PC-9 (cell line): ENCODE results near the gene NELL1. TPM values are rescaled to one million over a fixed set of nuclear protein-coding genes. Genes with fewer than 3 reads are reported as not detected.

Experiments
- BruUV-seq: library from RNA; stranded (reverse); fragments of 400-500 nt; replicated peaks from 2 replicates; lab custom pipeline; 2021; lab: Mats Ljungman, UMichigan
- CTCF ChIA-PET: fragments of 300-600 bp; sonication (Branson Sonifier 250); formaldehyde crosslinking; loops from one replicate; lab custom pipeline; 2022; ENCODE audit warnings: antibody characterized with exemption; lab: Charles Lee
- POLR2A ChIA-PET: fragments of 300-600 bp; sonication (Branson Sonifier 250); formaldehyde crosslinking; loops from one replicate; lab custom pipeline; 2022; ENCODE audit warnings: antibody characterized with exemption; ENCODE audit not compliant: unreplicated experiment; lab: Charles Lee
- DNase-seq, 2 experiments: peaks; one replicate each; pipeline versions ENCODE4 v3.0.0 to v3.0.0-alpha.2; 2015 to 2022; ENCODE audit warnings: mixed read lengths in 1 of 2
- H2AFZ ChIP-seq: fragments of 200-600 bp; sonication (generic); 2 replicates; pipeline ENCODE4 v1.8.1; 2017; ENCODE audit warnings: antibody characterized with exemption
- H3F3A ChIP-seq: fragments of 200-600 bp; sonication (generic); 2 replicates; pipeline ENCODE4 v1.8.1; 2017; ENCODE audit warnings: antibody characterized with exemption, mild to moderate bottlenecking, low read depth; ENCODE audit not compliant: insufficient read depth
- H3K27ac ChIP-seq: fragments of 200-600 bp; sonication (generic); 2 replicates; pipeline ENCODE4 v1.6.1; 2016; ENCODE audit warnings: mixed run types
- H3K27me3 ChIP-seq: fragments of 200-600 bp; sonication (generic); 2 replicates; pipeline ENCODE4 v1.6.1; 2016; ENCODE audit warnings: low read depth, mixed run types; ENCODE audit not compliant: insufficient read depth
- H3K36me3 ChIP-seq: fragments of 200-600 bp; sonication (generic); 2 replicates; pipeline ENCODE4 v1.6.1; 2016; ENCODE audit warnings: low read depth, mixed run types
- H3K4me1 ChIP-seq: fragments of 200-600 bp; sonication (generic); replicated peaks from 2 replicates; pipeline ENCODE4 v1.6.1; 2016; ENCODE audit warnings: mixed run types; ENCODE audit not compliant: insufficient read depth
- H3K4me2 ChIP-seq: fragments of 200-600 bp; sonication (generic); 2 replicates; pipeline ENCODE4 v1.6.1; 2017; ENCODE audit warnings: mixed run types
- H3K4me3 ChIP-seq: fragments of 200-600 bp; sonication (generic); 2 replicates; pipeline ENCODE4 v1.6.1; 2016; ENCODE audit warnings: mixed run types
- H3K79me2 ChIP-seq: fragments of 200-600 bp; sonication (generic); 2 replicates; pipeline ENCODE4 v1.6.1; 2017; ENCODE audit warnings: low read depth, mixed run types
- H3K9me2 ChIP-seq: fragments of 200-600 bp; sonication (generic); 2 replicates; pipeline ENCODE4 v1.8.1; 2017; ENCODE audit warnings: mild to moderate bottlenecking; ENCODE audit not compliant: insufficient read depth
- H3K9me3 ChIP-seq: fragments of 200-600 bp; sonication (generic); 2 replicates; pipeline ENCODE4 v1.8.1; 2016; ENCODE audit warnings: low read depth; ENCODE audit not compliant: insufficient read depth
- H4K20me1 ChIP-seq: fragments of 200-600 bp; sonication (generic); 2 replicates; pipeline ENCODE4 v1.8.1; 2017; ENCODE audit not compliant: insufficient read depth
- CTCF ChIP-seq: fragments of 200-600 bp; sonication (generic); conservative IDR thresholded peaks from 2 replicates; pipeline ENCODE4 v1.6.1; 2017; ENCODE audit warnings: mixed run types, antibody characterized with exemption, mild to moderate bottlenecking, moderate library complexity
- EZH2 ChIP-seq: fragments of 200-600 bp; sonication (generic); IDR thresholded peaks from 2 replicates; pipeline ENCODE4 v1.8.0; 2017; ENCODE audit warnings: antibody characterized with exemption, low read depth
- intact Hi-C: fragments of 100-400 bp; cut with micrococcal nuclease; formaldehyde crosslinking; loops from one replicate; pipeline ENCODE4 v1.10.0; 2022; ENCODE audit not compliant: unreplicated experiment
- total RNA-seq: library from RNA; stranded (reverse); gene quantifications from 2 replicates; pipeline ENCODE4 v1.2.3, GENCODE V29; 2021

The NELL1 gene
- total RNA-seq, 1 experiment from 2014 or later: not detected

- H3K27me3 ChIP-seq: no peaks in the 10 kb centered on the region
- H3K4me3 ChIP-seq: no peak overlapping the region
- no peaks in the 10 kb centered on the region for H3K4me1 ChIP-seq
- no peaks in the 10 kb centered on the region for H3K79me2 ChIP-seq
- no peaks in the 10 kb centered on the region for H3K9me3 ChIP-seq
- ChIA-PET POLR2A (no interaction called here), CTCF (no interaction called here)
- H3K36me3 ChIP-seq: no peaks in the 10 kb centered on the region
- H3F3A ChIP-seq: no peaks in the 10 kb centered on the region
- H4K20me1 ChIP-seq: no peaks in the 10 kb centered on the region
- no peak overlapping the region for H2AFZ ChIP-seq
- no TSS peak for BruUV-seq
- DNase-seq: no peak
- H3K9me2 ChIP-seq: no peaks in the 10 kb centered on the region; the same call in 1 of the 2 replicates
- no peak overlapping the region for H3K27ac ChIP-seq
- H3K4me2 ChIP-seq: no peak overlapping the region
- no peak for TF ChIP-seq CTCF
- no peak for TF ChIP-seq EZH2
- intact Hi-C loops: no loop called here
These were observed 7.5 kb upstream of the NELL1 start for GRCh38 chr11:20661850-20662249.

GRCh38 chr11:20668131-20668809 is 1.1 kb upstream of the NELL1 start:
- CTCF ChIA-PET: no interaction called here
- Histone ChIP-seq H3K4me3 (no peak overlapping the region), H3K79me2 (no peaks in the 10 kb centered on the region), H3K4me1 (no peaks in the 10 kb centered on the region), H3K9me2 (no peaks in the 10 kb centered on the region), H3K27ac (no peak overlapping the region), H4K20me1 (no peaks in the 10 kb centered on the region), H3K9me3 (no peaks in the 10 kb centered on the region), H3K36me3 (no peaks in the 10 kb centered on the region), H3F3A (no peaks in the 10 kb centered on the region), H3K27me3 (no peaks in the 10 kb centered on the region), H3K4me2 (no peak overlapping the region), H2AFZ (no peak overlapping the region)
- no peak for TF ChIP-seq EZH2
- no peak for TF ChIP-seq CTCF
- no TSS peak for BruUV-seq
- intact Hi-C loops: no loop called here
- no peak for DNase-seq
- POLR2A ChIA-PET: no interaction called here

- no peak overlapping the region for H2AFZ ChIP-seq
- H3K4me1 ChIP-seq: no peaks in the 10 kb centered on the region
- H3K4me2 ChIP-seq: no peak overlapping the region
- POLR2A ChIA-PET: no interaction called here
- TF ChIP-seq CTCF: no peak
- H3K9me2 ChIP-seq: no peaks in the 10 kb centered on the region
- no peaks in the 10 kb centered on the region for H3K36me3 ChIP-seq
- intact Hi-C loops: no loop called here
- no peak for DNase-seq
- BruUV-seq: no TSS peak
- no peaks in the 10 kb centered on the region for H3K79me2 ChIP-seq
- no peaks in the 10 kb centered on the region for H3K9me3 ChIP-seq
- H3F3A ChIP-seq: no peaks in the 10 kb centered on the region
- no peak overlapping the region for H3K27ac ChIP-seq
- no peak overlapping the region for H3K4me3 ChIP-seq
- peaks cover 7% of the 10 kb centered on the region; the same call in 1 of the 2 replicates for H3K27me3 ChIP-seq
- no peaks in the 10 kb centered on the region for H4K20me1 ChIP-seq
- CTCF ChIA-PET: no interaction called here
These were observed 666 bp downstream of the NELL1 start for GRCh38 chr11:20669820-20670684.
